A549 (cell line): Measurements from ENCODE around the gene MRPL42. TPM values are rescaled to one million over a fixed set of nuclear protein-coding genes. Genes with fewer than 3 reads are reported as not detected.

Source experiments
- ATAC-seq, 2 experiments: fragments of 200-7000 bp in 1 of 2; fragments of >200 bp in 1 of 2; cut with Nextera tagmentation in 1 of 2; cut with Tn5 transposase in 1 of 2; 3 replicates each; pipeline versions ENCODE4 v1.8.0 to v1.9.1; 2018 to 2020; ENCODE audit warnings: mild to moderate bottlenecking in 1 of 2, moderate library complexity in 1 of 2
- CTCF ChIA-PET: fragments of 300-600 bp; sonication (Branson Sonifier 250); formaldehyde crosslinking; extraction: SDS; loops from one replicate; lab custom pipeline; 2021; ENCODE audit warnings: antibody characterized with exemption, inconsistent platforms; lab: Yijun Ruan, JAX
- POLR2A ChIA-PET: fragments of 350-600 bp; formaldehyde crosslinking; extraction: SDS; loops from one replicate; lab custom pipeline; 2021; ENCODE audit warnings: antibody characterized with exemption, inconsistent platforms; lab: Yijun Ruan, JAX
- DNase-seq, 2 experiments: peaks; one replicate each; pipeline versions ENCODE4 v3.0.0 to v3.0.0-alpha.2; 2011 to 2016; ENCODE audit warnings: low read depth in 1 of 2, low spot score in 1 of 2
- FAIRE-seq: peaks from 2 replicates; lab custom pipeline; 2011; peaks lifted over from hg19 to GRCh38; lab: Jason Lieb, UNC
- H3K27ac ChIP-seq, 2 experiments: fragments of >200 bp; sonication (Bioruptor Twin); formaldehyde crosslinking; 3 replicates each; pipeline ENCODE4 v1.5.1; 2016 to 2017
- H3K4me1 ChIP-seq: fragments of >200 bp; sonication (Bioruptor Twin); formaldehyde crosslinking; 3 replicates; pipeline ENCODE4 v1.6.1; 2016
- H3K4me2 ChIP-seq: fragments of >200 bp; sonication (Bioruptor Twin); formaldehyde crosslinking; 3 replicates; pipeline ENCODE4 v1.6.1; 2016
- H3K4me3 ChIP-seq: fragments of >200 bp; sonication (Bioruptor Twin); formaldehyde crosslinking; 3 replicates; pipeline ENCODE4 v1.5.1; 2016
- H3K9me3 ChIP-seq: fragments of >200 bp; sonication (Bioruptor Twin); formaldehyde crosslinking; 3 replicates; pipeline ENCODE4 v1.6.1; 2016
- ATOH8 ChIP-seq: fragments of 250-450 bp; sonication (Bioruptor Pico); IDR thresholded peaks from 2 replicates; pipeline ENCODE4 v1.5.0; 2020; ENCODE audit warnings: low read depth, mild to moderate bottlenecking, moderate library complexity
- BHLHE40 ChIP-seq: IDR thresholded peaks from 2 replicates; pipeline ENCODE4 v1.6.1; 2012; ENCODE audit warnings: low read depth, low read length, inconsistent platforms
- CBX8 ChIP-seq: fragments of 200-600 bp; sonication (generic); IDR thresholded peaks from 2 replicates; pipeline ENCODE4 v1.6.1; 2016
- CEBPB ChIP-seq, 2 experiments: fragments of >200 bp in 1 of 2; sonication (Bioruptor Twin) in 1 of 2; formaldehyde crosslinking in 1 of 2; IDR thresholded peaks; 2 replicates each; pipeline ENCODE4 v1.6.1; 2012 to 2016
- CHD4 ChIP-seq: fragments of 200-600 bp; sonication (generic); IDR thresholded peaks from 2 replicates; pipeline ENCODE4 v1.6.1; 2016; ENCODE audit warnings: antibody characterized with exemption, mild to moderate bottlenecking, borderline replicate concordance
- CTCF ChIP-seq: fragments of >200 bp; sonication (Bioruptor Twin); formaldehyde crosslinking; IDR thresholded peaks from 3 replicates; pipeline ENCODE4 v1.5.1; 2016
- EHF ChIP-seq: fragments of 250-450 bp; sonication (Bioruptor Pico); IDR thresholded peaks from 2 replicates; pipeline ENCODE4 v1.5.0; 2020; ENCODE audit warnings: mild to moderate bottlenecking
- EHMT2 ChIP-seq: fragments of 200-600 bp; sonication (generic); IDR thresholded peaks from 2 replicates; pipeline ENCODE4 v1.6.1; 2016; ENCODE audit warnings: antibody characterized with exemption, low read depth, mild to moderate bottlenecking, moderate library complexity
- ESRRA ChIP-seq: fragments of 150-350 bp; IDR thresholded peaks from 2 replicates; pipeline ENCODE4 v1.6.1; 2014; ENCODE audit warnings: mild to moderate bottlenecking, low read length, borderline replicate concordance
- FOXS1 ChIP-seq: fragments of 250-450 bp; sonication (Bioruptor Pico); IDR thresholded peaks from 2 replicates; pipeline ENCODE4 v1.5.0; 2020; ENCODE audit warnings: mild to moderate bottlenecking, moderate library complexity
- GATA3 ChIP-seq: IDR thresholded peaks from 2 replicates; pipeline ENCODE4 v1.6.1; 2012; ENCODE audit warnings: borderline replicate concordance
- HES2 ChIP-seq: fragments of >200 bp; sonication (Bioruptor Twin); formaldehyde crosslinking; IDR thresholded peaks from 2 replicates; pipeline ENCODE4 v1.6.1; 2016
- HEYL ChIP-seq: fragments of 250-450 bp; sonication (Bioruptor Pico); IDR thresholded peaks from 2 replicates; pipeline ENCODE4 v1.8.0; 2021; ENCODE audit warnings: mild to moderate bottlenecking, moderate library complexity
- HOXA7 ChIP-seq: fragments of 250-450 bp; sonication (Bioruptor Pico); IDR thresholded peaks from 2 replicates; pipeline ENCODE4 v1.5.0; 2020; ENCODE audit warnings: mild to moderate bottlenecking, moderate library complexity
- HOXB13 ChIP-seq: fragments of 250-450 bp; sonication (Bioruptor Pico); IDR thresholded peaks from 2 replicates; pipeline ENCODE4 v1.5.0; 2020; ENCODE audit warnings: low read depth, mild to moderate bottlenecking, moderate library complexity
- KDM1A ChIP-seq: fragments of 200-600 bp; sonication (generic); IDR thresholded peaks from 2 replicates; pipeline ENCODE4 v1.6.1; 2016; ENCODE audit warnings: low read depth, mild to moderate bottlenecking
- KDM5A ChIP-seq: fragments of 200-600 bp; sonication (generic); IDR thresholded peaks from 2 replicates; pipeline ENCODE4 v1.6.1; 2016; ENCODE audit warnings: antibody characterized with exemption, mild to moderate bottlenecking
- MAFK ChIP-seq: fragments of 450-650 bp; IDR thresholded peaks from 2 replicates; pipeline ENCODE4 v1.6.1; 2014; ENCODE audit not compliant: partially characterized antibody
- MAX ChIP-seq: IDR thresholded peaks from 2 replicates; pipeline ENCODE4 v1.6.1; 2012
- MYC ChIP-seq: IDR thresholded peaks from 2 replicates; pipeline ENCODE4 v1.6.1; 2012; ENCODE audit warnings: mild to moderate bottlenecking, inconsistent platforms, low read length, improper control_type of control experiment, borderline replicate concordance
- NFE2L2 ChIP-seq: fragments of 150-350 bp; conservative IDR thresholded peaks from 2 replicates; pipeline ENCODE4 v1.6.1; 2014; ENCODE audit warnings: low read length
- NPAS2 ChIP-seq: fragments of 250-450 bp; sonication (Bioruptor Pico); IDR thresholded peaks from 2 replicates; pipeline ENCODE4 v1.8.0; 2022; ENCODE audit warnings: mild to moderate bottlenecking, moderate library complexity, borderline replicate concordance
- NR3C1 ChIP-seq: fragments of >200 bp; sonication (Bioruptor Twin); formaldehyde crosslinking; IDR thresholded peaks from 3 replicates; pipeline ENCODE4 v1.6.1; 2017
- PBX3 ChIP-seq: IDR thresholded peaks from 2 replicates; pipeline ENCODE4 v1.6.1; 2012
- RNF2 ChIP-seq: fragments of 200-600 bp; sonication (generic); IDR thresholded peaks from 2 replicates; pipeline ENCODE4 v1.6.1; 2016; ENCODE audit warnings: low read depth, mild to moderate bottlenecking, antibody characterized with exemption, moderate library complexity, borderline replicate concordance
- SREBF2 ChIP-seq: fragments of 450-650 bp; IDR thresholded peaks from 2 replicates; pipeline ENCODE4 v1.6.1; 2014; ENCODE audit warnings: mild to moderate bottlenecking, moderate library complexity
- TP53 ChIP-seq: fragments of 250-450 bp; sonication (Bioruptor Pico); IDR thresholded peaks from 2 replicates; pipeline ENCODE4 v1.5.0; 2021; ENCODE audit warnings: mild to moderate bottlenecking, moderate library complexity
- ZC3H11A ChIP-seq: fragments of 450-650 bp; IDR thresholded peaks from 2 replicates; pipeline ENCODE4 v1.6.1; 2014; ENCODE audit warnings: antibody characterized with exemption, mild to moderate bottlenecking
- ZNF302 ChIP-seq: fragments of 250-450 bp; sonication (Bioruptor Pico); IDR thresholded peaks from 2 replicates; pipeline ENCODE4 v1.9.0; 2021; ENCODE audit warnings: inconsistent platforms, mild to moderate bottlenecking, moderate library complexity
- ZSCAN20 ChIP-seq: fragments of 250-450 bp; sonication (Bioruptor Pico); IDR thresholded peaks from 2 replicates; pipeline ENCODE4 v1.8.0; 2022; ENCODE audit warnings: mild to moderate bottlenecking, moderate library complexity
- WGBS: methylation state at CpG from one replicate; pipeline ENCODE4 v1.1.6; 2017; ENCODE audit errors: missing lambda C conversion rate; 5-methylcytosine and 5-hydroxymethylcytosine counted together
- polyA plus RNA-seq, 4 experiments: library from polyadenylated mRNA; depleted of rRNA in 3 of 4; stranded (reverse); fragments of >200 nt; fragmentation: RNase III in 1 of 4; extraction: RNeasy Plus Mini Kit Qiagen cat#74134 plus additional on column Dnase treatment in 1 of 4; gene quantifications; 2 replicates in 3 of 4; 3 replicates in 1 of 4; pipeline ENCODE4 v1.2.3, GENCODE V29; 2011 to 2017

MRPL42 gene
- polyA plus RNA-seq, 2 of the 4 experiments (the other 2 are of a cell fraction) = 73.6 to 201 TPM

- TF ChIP-seq TP53 (CRISPR knock-in tag) (no peak), FOXS1 (CRISPR knock-in tag) (no peak), ZSCAN20 (no peak), CTCF (no peak), KDM5A (no peak), BHLHE40 (no peak), HOXA7 (CRISPR knock-in tag) (no peak), SREBF2 (no peak), MAX (no peak), NPAS2 (CRISPR knock-in tag) (no peak), CEBPB (IDR thresholded peaks at IDR 0.05) (no peak), MYC (no peak), CHD4 (no peak), ZC3H11A (no peak), MAFK (no peak)
- H3K4me3 ChIP-seq = no peak overlapping the region
- ChIA-PET POLR2A (no interaction called here), CTCF (interaction anchor here (1.3 to 5.4 kb wide), 3 partner anchors 28 to 560 kb away, joined by 3 to 28 read pairs (median 5); no protein-coding TSS in a partner anchor)
- H3K9me3 ChIP-seq = no peaks in the 10 kb centered on the region
- no peaks in the 10 kb centered on the region for H3K4me1 ChIP-seq
- DNase-seq (no peak), ATAC-seq (peak in 1 of 2 experiments; percentile 60; a peak in 2 of 6 replicates), FAIRE-seq (no peak)
- H3K27ac ChIP-seq = no peak overlapping the region
- 25% methylated on average over 4 of the region's 4 CpGs for WGBS
- peak overlapping the region; percentile 8; the same call in 1 of the 3 replicates for H3K4me2 ChIP-seq
Measured at GRCh38 chr12:93541578-93542225, 74.4 kb downstream of the MRPL42 start.

GRCh38 chr12:93547778-93548177 lies 80.5 kb downstream of the MRPL42 start:
- CTCF ChIA-PET = interaction anchor here (1.3 kb wide), 1 partner anchor 554 kb away, joined by 4 read pairs; no protein-coding TSS in a partner anchor
- DNase-seq (no peak), ATAC-seq (no peak), FAIRE-seq (no peak)
- H3K27ac ChIP-seq = no peak overlapping the region
- WGBS = 80% methylated on average over 2 of the region's 2 CpGs
- H3K4me1 ChIP-seq = no peaks in the 10 kb centered on the region
- POLR2A ChIA-PET = no interaction called here
- H3K4me2 ChIP-seq = no peak overlapping the region
- TF ChIP-seq HOXB13 (CRISPR knock-in tag) (no peak), TP53 (CRISPR knock-in tag) (no peak), KDM1A (no peak), CEBPB (IDR thresholded peaks at IDR 0.05) (no peak), ZC3H11A (no peak), ZNF302 (CRISPR knock-in tag) (no peak), NR3C1 (no peak), EHF (no peak), CBX8 (no peak), ESRRA (no peak), PBX3 (no peak), MYC (no peak), RNF2 (no peak), HEYL (CRISPR knock-in tag) (no peak), EHMT2 (no peak), NFE2L2 (no peak), CHD4 (no peak), GATA3 (no peak), HES2 (no peak), ATOH8 (CRISPR knock-in tag) (no peak)
- H3K9me3 ChIP-seq = no peaks in the 10 kb centered on the region
- H3K4me3 ChIP-seq = no peak overlapping the region
